Neural crest cell (in vitro differentiated cells): ENCODE data around the gene CCDC174. TPM values are rescaled to one million over a fixed set of nuclear protein-coding genes. Genes with fewer than 3 reads are reported as not detected.

Experiments used
- DNase-seq: peaks from one replicate; pipeline ENCODE4 v3.0.0; 2021; ENCODE audit warnings: low read depth, mixed read lengths, low spot score
- H3K27ac Mint-ChIP-seq: one replicate; pipeline ENCODE4 v1.8.0; 2021; ENCODE audit warnings: mild to moderate bottlenecking, mixed read lengths; ENCODE audit not compliant: unreplicated experiment
- H3K27me3 Mint-ChIP-seq: 2 replicates; pipeline ENCODE4 v1.8.0; 2021; ENCODE audit warnings: low read depth, mild to moderate bottlenecking, mixed read lengths
- H3K36me3 Mint-ChIP-seq: 2 replicates; pipeline ENCODE4 v1.8.0; 2021; ENCODE audit warnings: low read depth, mild to moderate bottlenecking, mixed read lengths
- H3K4me1 Mint-ChIP-seq: 2 replicates; pipeline ENCODE4 v1.8.0; 2021; ENCODE audit warnings: mixed read lengths
- H3K4me3 Mint-ChIP-seq: one replicate; pipeline ENCODE4 v1.8.0; 2021; ENCODE audit warnings: mild to moderate bottlenecking, mixed read lengths
- H3K9me3 Mint-ChIP-seq: 2 replicates; pipeline ENCODE4 v1.8.0; 2021; ENCODE audit warnings: mixed read lengths
- total RNA-seq: library from RNA; stranded (reverse); gene quantifications from 2 replicates; pipeline ENCODE4 v1.2.1, GENCODE V29; 2021
- TF ChIP-seq, protein P1 (sequence below): fragments of 200-600 bp; sonication (generic); conservative IDR thresholded peaks from 2 replicates; pipeline ENCODE4 v1.5.0; 2021; ENCODE audit warnings: antibody characterized with exemption, mild to moderate bottlenecking

CCDC174 gene
- total RNA-seq, 1 donor from 2014 or later: 18.5 TPM

GRCh38 chr3:14633417-14633816 lies 18.1 kb upstream of the CCDC174 start:
- Mint-ChIP-seq H3K4me1 (peaks cover 15% of the 10 kb centered on the region), H3K27ac (no peak overlapping the region), H3K9me3 (no peaks in the 10 kb centered on the region), H3K27me3 (peaks cover 18% of the 10 kb centered on the region), H3K4me3 (no peak overlapping the region), H3K36me3 (no peaks in the 10 kb centered on the region)
- TF ChIP-seq, protein P1, sequence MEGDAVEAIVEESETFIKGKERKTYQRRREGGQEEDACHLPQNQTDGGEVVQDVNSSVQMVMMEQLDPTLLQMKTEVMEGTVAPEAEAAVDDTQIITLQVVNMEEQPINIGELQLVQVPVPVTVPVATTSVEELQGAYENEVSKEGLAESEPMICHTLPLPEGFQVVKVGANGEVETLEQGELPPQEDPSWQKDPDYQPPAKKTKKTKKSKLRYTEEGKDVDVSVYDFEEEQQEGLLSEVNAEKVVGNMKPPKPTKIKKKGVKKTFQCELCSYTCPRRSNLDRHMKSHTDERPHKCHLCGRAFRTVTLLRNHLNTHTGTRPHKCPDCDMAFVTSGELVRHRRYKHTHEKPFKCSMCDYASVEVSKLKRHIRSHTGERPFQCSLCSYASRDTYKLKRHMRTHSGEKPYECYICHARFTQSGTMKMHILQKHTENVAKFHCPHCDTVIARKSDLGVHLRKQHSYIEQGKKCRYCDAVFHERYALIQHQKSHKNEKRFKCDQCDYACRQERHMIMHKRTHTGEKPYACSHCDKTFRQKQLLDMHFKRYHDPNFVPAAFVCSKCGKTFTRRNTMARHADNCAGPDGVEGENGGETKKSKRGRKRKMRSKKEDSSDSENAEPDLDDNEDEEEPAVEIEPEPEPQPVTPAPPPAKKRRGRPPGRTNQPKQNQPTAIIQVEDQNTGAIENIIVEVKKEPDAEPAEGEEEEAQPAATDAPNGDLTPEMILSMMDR: no peak
- DNase-seq: no peak

GRCh38 chr3:14633819-14634424 lies 17.6 kb upstream of the CCDC174 start:
- Mint-ChIP-seq H3K36me3 (no peaks in the 10 kb centered on the region), H3K27me3 (peaks cover 18% of the 10 kb centered on the region), H3K27ac (no peak overlapping the region), H3K4me3 (no peak overlapping the region), H3K4me1 (peaks cover 15% of the 10 kb centered on the region), H3K9me3 (no peaks in the 10 kb centered on the region)
- DNase-seq: peak; percentile 34
- TF ChIP-seq, protein P1: peak; percentile 82

- no peak for DNase-seq
- H3K27ac Mint-ChIP-seq: no peak overlapping the region
- TF ChIP-seq, protein P1: no peak
- H3K36me3 Mint-ChIP-seq: no peaks in the 10 kb centered on the region
- H3K9me3 Mint-ChIP-seq: no peaks in the 10 kb centered on the region
- H3K27me3 Mint-ChIP-seq: peaks cover 21% of the 10 kb centered on the region
- H3K4me3 Mint-ChIP-seq: no peak overlapping the region
- peaks cover 15% of the 10 kb centered on the region for H3K4me1 Mint-ChIP-seq
Observed at GRCh38 chr3:14634763-14635400, 16.7 kb upstream of the CCDC174 start.

- Mint-ChIP-seq H3K4me3 (no peak overlapping the region), H3K27me3 (peaks cover 28% of the 10 kb centered on the region), H3K36me3 (no peaks in the 10 kb centered on the region), H3K9me3 (no peaks in the 10 kb centered on the region), H3K27ac (no peak overlapping the region), H3K4me1 (peaks cover 3% of the 10 kb centered on the region)
- TF ChIP-seq, protein P1: no peak
- DNase-seq: no peak
Observed at GRCh38 chr3:14636496-14637087, 15.0 kb upstream of the CCDC174 start.

- Mint-ChIP-seq H3K4me3 (no peak overlapping the region), H3K4me1 (no peaks in the 10 kb centered on the region), H3K36me3 (no peaks in the 10 kb centered on the region), H3K27me3 (peaks cover 56% of the 10 kb centered on the region), H3K9me3 (no peaks in the 10 kb centered on the region), H3K27ac (no peak overlapping the region)
- no peak for DNase-seq
- TF ChIP-seq, protein P1: no peak
Observed at GRCh38 chr3:14640157-14640562, 11.4 kb upstream of the CCDC174 start.
